Caco-2 (cell line): Measurements from ENCODE around the gene DIS3L2. TPM values are rescaled to one million over a fixed set of nuclear protein-coding genes. Genes with fewer than 3 reads are reported as not detected.
A peak's percentile ranks its signal among the peaks of the same experiment; 100 is the strongest.

Experiments
- BruUV-seq: library from RNA; stranded (reverse); fragments of 400-500 nt; replicated peaks from 2 replicates; lab custom pipeline; 2021; lab: Mats Ljungman, UMichigan
- CTCF ChIA-PET: fragments of 300-600 bp; sonication (Branson Sonifier 250); formaldehyde crosslinking; loops from one replicate; lab custom pipeline; 2022; ENCODE audit warnings: antibody characterized with exemption; lab: Charles Lee
- POLR2A ChIA-PET: fragments of 300-600 bp; sonication (Branson Sonifier 250); formaldehyde crosslinking; loops from one replicate; lab custom pipeline; 2022; ENCODE audit warnings: antibody characterized with exemption; lab: Charles Lee
- DNase-seq, 2 experiments: peaks; one replicate each; pipeline versions ENCODE4 v3.0.0 to v3.0.0-alpha.2; 2020 to 2022
- H3K27me3 ChIP-seq: replicated peaks from 2 replicates; pipeline ENCODE4 v1.6.0; 2011; ENCODE audit warnings: low read length; ENCODE audit not compliant: control insufficient read depth, insufficient read depth
- H3K36me3 ChIP-seq: 2 replicates; pipeline ENCODE4 v1.5.1; 2011; ENCODE audit warnings: low read length; ENCODE audit not compliant: control insufficient read depth, insufficient read depth
- H3K4me1 ChIP-seq: fragments of 250-450 bp; sonication (Bioruptor Pico); 2 replicates; pipeline ENCODE4 v1.5.1; 2020; ENCODE audit warnings: mild to moderate bottlenecking
- H3K4me3 ChIP-seq: 2 replicates; pipeline ENCODE4 v1.5.1; 2011; ENCODE audit warnings: low read depth, mild to moderate bottlenecking, control low read depth, low read length
- H3K9me3 ChIP-seq: fragments of 250-450 bp; sonication (Bioruptor Pico); 2 replicates; pipeline ENCODE4 v1.5.1; 2020; ENCODE audit warnings: mild to moderate bottlenecking, moderate library complexity
- H3K27ac Mint-ChIP-seq: one replicate; pipeline ENCODE4 v1.8.0; 2022; ENCODE audit warnings: mixed read lengths; ENCODE audit not compliant: unreplicated experiment
- H3K27me3 Mint-ChIP-seq: one replicate; pipeline ENCODE4 v1.8.0; 2022; ENCODE audit warnings: mixed read lengths; ENCODE audit not compliant: insufficient read depth, unreplicated experiment
- H3K36me3 Mint-ChIP-seq: one replicate; pipeline ENCODE4 v1.8.0; 2022; ENCODE audit warnings: mild to moderate bottlenecking, mixed read lengths; ENCODE audit not compliant: insufficient read depth, unreplicated experiment
- H3K4me1 Mint-ChIP-seq: one replicate; pipeline ENCODE4 v1.8.0; 2022; ENCODE audit warnings: low read depth, mixed read lengths; ENCODE audit not compliant: unreplicated experiment
- H3K4me3 Mint-ChIP-seq: one replicate; pipeline ENCODE4 v1.8.0; 2022; ENCODE audit warnings: mild to moderate bottlenecking, moderate library complexity, mixed read lengths; ENCODE audit not compliant: unreplicated experiment
- H3K9me3 Mint-ChIP-seq: one replicate; pipeline ENCODE4 v1.8.0; 2022; ENCODE audit warnings: mixed read lengths; ENCODE audit not compliant: unreplicated experiment
- CTCF ChIP-seq, 2 experiments: fragments of 200-600 bp in 1 of 2; IDR thresholded peaks; 1 replicate in 1 of 2; 2 replicates in 1 of 2; pipeline versions ENCODE4 v1.5.1 to v1.8.0; 2011 to 2022; ENCODE audit warnings: antibody characterized with exemption in 1 of 2, control low read depth in 1 of 2, inconsistent platforms in 1 of 2, low read depth in 1 of 2, low read length in 1 of 2, mild to moderate bottlenecking in 1 of 2, moderate library complexity in 1 of 2; ENCODE audit not compliant: insufficient read depth in 1 of 2, severe bottlenecking in 1 of 2, unreplicated experiment in 1 of 2
- intact Hi-C: fragments of 100-400 bp; cut with micrococcal nuclease; formaldehyde crosslinking; loops from one replicate; pipeline ENCODE4 v1.10.0; 2022; ENCODE audit not compliant: unreplicated experiment
- total RNA-seq: library from RNA; stranded (reverse); gene quantifications from 2 replicates; pipeline ENCODE4 v1.2.3, GENCODE V29; 2022

Gene DIS3L2
- total RNA-seq, 1 experiment from 2014 or later: 15.5 TPM

- H3K27me3 ChIP-seq: no peaks in the 10 kb centered on the region
- Mint-ChIP-seq H3K4me1 (no peaks in the 10 kb centered on the region), H3K27me3 (no peaks in the 10 kb centered on the region), H3K9me3 (no peaks in the 10 kb centered on the region), H3K4me3 (peak overlapping the region; percentile 48), H3K36me3 (no peaks in the 10 kb centered on the region), H3K27ac (no peak overlapping the region)
- POLR2A ChIA-PET: no interaction called here
- DNase-seq: peak; percentile 3 to 39
- TF ChIP-seq CTCF (IDR thresholded peaks at IDR 0.05; ENCODE audit: insufficient read depth in 1 of 2, low read depth in 1 of 2, low read length in 1 of 2, severe bottlenecking in 1 of 2, unreplicated experiment in 1 of 2): no peak
- CTCF ChIA-PET: no interaction called here
- no peaks in the 10 kb centered on the region for H3K9me3 ChIP-seq
- no TSS peak for BruUV-seq
- no peaks in the 10 kb centered on the region for H3K36me3 ChIP-seq
- intact Hi-C loops: no loop called here
- no peaks in the 10 kb centered on the region for H3K4me1 ChIP-seq
- no peak overlapping the region for H3K4me3 ChIP-seq
Measured at GRCh38 chr2:231985823-231986261, 24.3 kb downstream of the DIS3L2 start.

- no TSS peak for BruUV-seq
- Mint-ChIP-seq H3K27ac (no peak overlapping the region), H3K36me3 (no peaks in the 10 kb centered on the region), H3K4me3 (no peak overlapping the region), H3K27me3 (no peaks in the 10 kb centered on the region), H3K9me3 (no peaks in the 10 kb centered on the region), H3K4me1 (no peaks in the 10 kb centered on the region)
- intact Hi-C loops: no loop called here
- DNase-seq: no peak
- CTCF ChIA-PET: no interaction called here
- Histone ChIP-seq H3K36me3 (no peaks in the 10 kb centered on the region), H3K4me3 (no peak overlapping the region), H3K27me3 (no peaks in the 10 kb centered on the region), H3K4me1 (no peaks in the 10 kb centered on the region), H3K9me3 (no peaks in the 10 kb centered on the region)
- no peak for TF ChIP-seq CTCF (IDR thresholded peaks at IDR 0.05; ENCODE audit: insufficient read depth in 1 of 2, low read depth in 1 of 2, low read length in 1 of 2, severe bottlenecking in 1 of 2, unreplicated experiment in 1 of 2)
- POLR2A ChIA-PET: no interaction called here
Measured at GRCh38 chr2:231987124-231987727, 25.7 kb downstream of the DIS3L2 start.

GRCh38 chr2:231988179-231988866, 26.8 kb downstream of the DIS3L2 start:
- ChIA-PET CTCF (no interaction called here), POLR2A (no interaction called here)
- DNase-seq: no peak
- no peak overlapping the region for H3K4me3 ChIP-seq
- intact Hi-C loops: no loop called here
- H3K4me1 ChIP-seq: no peaks in the 10 kb centered on the region
- H3K9me3 ChIP-seq: no peaks in the 10 kb centered on the region
- H3K9me3 Mint-ChIP-seq: no peaks in the 10 kb centered on the region
- no peaks in the 10 kb centered on the region for H3K27me3 ChIP-seq
- H3K4me3 Mint-ChIP-seq: no peak overlapping the region
- H3K36me3 ChIP-seq: no peaks in the 10 kb centered on the region
- no peaks in the 10 kb centered on the region for H3K4me1 Mint-ChIP-seq
- no peaks in the 10 kb centered on the region for H3K36me3 Mint-ChIP-seq
- H3K27ac Mint-ChIP-seq: no peak overlapping the region
- TF ChIP-seq CTCF (IDR thresholded peaks at IDR 0.05; ENCODE audit: insufficient read depth in 1 of 2, low read depth in 1 of 2, low read length in 1 of 2, severe bottlenecking in 1 of 2, unreplicated experiment in 1 of 2): no peak
- no peaks in the 10 kb centered on the region for H3K27me3 Mint-ChIP-seq
- no TSS peak for BruUV-seq
